Measurements from ENCODE around the gene CHN1.

The CHN1 gene

GRCh38 chr2:174768557-174768956 is 236.6 kb downstream of the CHN1 start:
- no peak for DNase-seq (ENCODE audit: low read depth in 3 of 3)

- no peak for DNase-seq (ENCODE audit: low read depth in 3 of 3)
These were observed 238.9 kb downstream of the CHN1 start for GRCh38 chr2:174766271-174766670.

DNA sequence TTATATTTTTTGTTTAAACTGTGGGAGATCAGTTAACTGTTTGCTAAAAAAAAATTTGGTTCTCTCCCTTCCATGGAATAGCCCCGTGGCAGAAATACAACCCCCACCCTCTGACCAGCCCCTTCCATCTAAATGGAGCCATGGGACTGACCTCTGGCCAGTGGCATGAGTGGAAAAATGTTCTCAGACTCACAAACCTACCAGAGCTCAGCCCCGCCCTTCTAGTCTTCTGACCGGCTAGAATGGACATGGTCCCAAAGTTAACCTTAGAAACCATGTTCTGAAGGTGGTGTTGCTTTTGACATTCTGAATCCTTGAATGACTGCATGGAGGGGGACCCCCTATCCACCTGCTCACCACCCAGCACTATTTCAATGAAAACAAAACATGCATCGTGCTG is 239.6 kb downstream of the CHN1 start:
- DNase-seq (ENCODE audit: low read depth in 3 of 3) = no peak

DNA sequence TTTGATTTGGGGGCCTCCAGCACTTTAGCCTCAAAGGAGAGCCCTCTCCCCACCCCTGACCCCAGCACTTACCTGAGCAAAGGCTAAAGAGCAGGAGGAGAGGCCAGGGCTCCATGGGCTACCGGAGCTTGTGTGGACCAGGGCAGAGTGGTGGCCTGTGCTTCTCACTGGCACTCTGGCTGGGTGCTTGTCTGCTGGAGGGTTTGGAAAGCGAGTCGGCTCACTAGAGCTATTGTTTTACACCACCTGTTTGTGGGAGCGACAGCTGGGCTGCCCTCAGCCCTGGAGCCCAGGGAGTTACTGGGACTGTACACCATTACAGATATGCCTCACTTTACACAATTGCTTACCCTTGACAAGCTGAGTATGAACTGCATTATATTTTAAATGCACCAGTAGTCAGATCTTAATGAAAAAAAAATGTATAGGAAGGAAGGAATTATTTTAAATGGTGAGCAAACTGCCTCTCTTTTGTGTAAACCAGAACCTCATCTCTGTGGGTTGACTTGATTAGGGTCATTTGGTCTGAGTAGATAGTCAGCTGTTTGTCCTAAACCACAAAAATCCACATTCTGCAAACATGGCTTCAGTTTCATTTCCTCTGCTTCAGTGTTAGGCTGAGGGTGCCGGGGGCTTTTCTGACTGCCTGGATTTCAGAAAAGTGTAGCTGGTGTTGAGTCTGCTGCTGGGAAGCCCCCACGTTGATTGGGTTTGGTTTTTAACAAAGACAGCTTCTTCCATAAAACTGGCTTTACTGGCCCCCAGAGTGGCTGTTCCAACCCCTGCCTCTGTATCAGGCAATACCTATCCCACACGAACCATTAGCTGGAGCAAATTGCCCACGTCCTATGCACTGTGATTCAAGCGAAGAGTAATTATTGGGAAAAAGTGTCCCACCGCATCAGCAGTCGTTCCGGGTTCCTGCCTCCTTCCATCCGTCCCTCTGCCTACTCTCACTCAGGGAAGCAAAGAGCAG is 240.6 kb downstream of the CHN1 start, which contains the start of gene CHRNA1:
TSS of gene CHRNA1 (minus strand) at position 193 of the 976 bp plus-strand sequence. CDS start at position 115, 78 bp downstream.
- no peak for DNase-seq (ENCODE audit: low read depth in 3 of 3)

- no peak for DNase-seq (ENCODE audit: low read depth in 3 of 3)
These were observed 241.4 kb downstream of the CHN1 start for GRCh38 chr2:174763780-174764179.

DNA sequence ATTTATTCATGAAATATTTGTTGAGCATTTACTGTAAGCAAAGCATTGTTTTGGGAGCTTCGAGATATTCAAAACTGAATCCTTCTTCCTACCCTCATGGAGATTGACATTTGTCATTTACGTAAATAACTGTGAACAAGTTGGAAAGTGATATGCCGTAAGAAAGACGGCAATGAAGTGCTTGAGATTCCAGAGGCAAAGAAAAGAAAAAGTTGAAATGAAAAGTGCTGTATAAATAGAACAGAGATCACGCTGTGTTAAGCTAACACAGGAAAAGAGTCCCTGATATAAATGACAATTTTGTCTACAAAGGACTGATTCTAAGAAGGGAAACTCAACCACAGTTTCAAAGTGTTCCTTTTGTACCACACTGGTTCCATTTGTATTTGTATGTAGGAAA is 242.7 kb downstream of the CHN1 start:
- no peak for DNase-seq (ENCODE audit: low read depth in 3 of 3)

- no peak for DNase-seq (ENCODE audit: low read depth in 3 of 3)
These were observed 243.3 kb downstream of the CHN1 start for GRCh38 chr2:174761837-174762236.

GRCh38 chr2:174760845-174761473 is 244.2 kb downstream of the CHN1 start:
- DNase-seq (ENCODE audit: low read depth in 3 of 3) = no peak

DNA sequence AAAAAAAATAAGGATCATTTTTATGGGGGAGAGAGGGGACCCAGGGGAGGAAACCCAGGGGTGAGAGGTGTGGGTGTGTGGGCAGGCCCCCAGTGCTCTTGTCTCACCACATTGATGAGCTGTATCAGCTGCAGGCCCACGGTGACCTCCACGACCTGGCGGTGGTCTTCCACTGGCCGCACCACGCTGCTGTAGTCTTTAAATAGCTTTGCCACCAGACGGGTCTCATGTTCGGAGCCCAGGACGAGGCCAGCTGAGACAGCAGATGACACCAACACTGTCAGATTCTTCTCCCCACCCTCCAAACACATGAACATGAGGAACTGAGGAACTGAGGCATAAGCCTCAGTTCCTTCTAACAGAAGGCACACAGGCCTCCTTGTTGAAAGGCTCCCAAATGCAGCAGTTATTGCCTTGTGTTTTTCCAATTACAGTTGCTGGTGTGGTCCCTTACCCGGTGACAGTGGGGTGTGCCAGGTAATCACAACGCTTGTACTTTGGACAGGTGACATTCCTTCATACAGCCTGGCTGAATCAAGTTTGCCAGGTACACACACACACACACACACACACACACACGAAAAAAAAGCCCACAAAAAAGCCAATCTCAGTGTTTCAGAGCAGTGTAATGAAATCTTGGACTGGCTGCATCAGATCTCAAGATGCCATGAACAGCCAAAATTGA is 245.7 kb downstream of the CHN1 start:
- no peak for DNase-seq (ENCODE audit: low read depth in 3 of 3)

- DNase-seq (ENCODE audit: low read depth in 3 of 3) = no peak
These were observed 248.4 kb downstream of the CHN1 start for GRCh38 chr2:174756743-174757142.

DNA sequence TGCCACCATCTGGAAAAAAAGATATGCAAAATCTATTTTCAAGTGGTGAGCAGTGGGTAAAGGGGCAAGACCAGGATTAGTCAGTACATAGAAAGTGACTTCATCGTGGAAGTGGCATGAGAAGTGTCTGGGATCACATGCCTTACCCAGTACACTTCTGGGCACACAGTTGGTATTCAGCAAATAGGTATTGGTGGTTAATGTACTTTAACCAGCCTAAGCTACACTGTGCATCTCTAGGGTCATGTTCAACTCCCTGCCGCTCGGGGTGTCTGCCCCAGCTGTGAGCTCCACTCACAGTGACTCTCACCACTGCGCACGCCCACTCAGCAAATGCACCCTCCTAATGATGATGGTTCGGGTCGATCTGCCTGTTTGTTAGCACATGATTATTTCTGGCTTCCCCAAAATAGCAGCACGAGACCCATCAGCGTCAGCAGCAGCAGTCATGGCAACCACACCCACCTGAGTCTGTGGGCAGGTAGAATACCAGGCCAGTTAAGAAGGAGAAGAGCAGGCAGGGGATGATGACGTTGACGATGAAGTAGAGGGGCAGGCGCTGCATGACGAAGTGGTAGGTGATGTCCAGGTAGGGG is 252.0 kb downstream of the CHN1 start:
- no peak for DNase-seq (ENCODE audit: low read depth in 3 of 3)

DNA sequence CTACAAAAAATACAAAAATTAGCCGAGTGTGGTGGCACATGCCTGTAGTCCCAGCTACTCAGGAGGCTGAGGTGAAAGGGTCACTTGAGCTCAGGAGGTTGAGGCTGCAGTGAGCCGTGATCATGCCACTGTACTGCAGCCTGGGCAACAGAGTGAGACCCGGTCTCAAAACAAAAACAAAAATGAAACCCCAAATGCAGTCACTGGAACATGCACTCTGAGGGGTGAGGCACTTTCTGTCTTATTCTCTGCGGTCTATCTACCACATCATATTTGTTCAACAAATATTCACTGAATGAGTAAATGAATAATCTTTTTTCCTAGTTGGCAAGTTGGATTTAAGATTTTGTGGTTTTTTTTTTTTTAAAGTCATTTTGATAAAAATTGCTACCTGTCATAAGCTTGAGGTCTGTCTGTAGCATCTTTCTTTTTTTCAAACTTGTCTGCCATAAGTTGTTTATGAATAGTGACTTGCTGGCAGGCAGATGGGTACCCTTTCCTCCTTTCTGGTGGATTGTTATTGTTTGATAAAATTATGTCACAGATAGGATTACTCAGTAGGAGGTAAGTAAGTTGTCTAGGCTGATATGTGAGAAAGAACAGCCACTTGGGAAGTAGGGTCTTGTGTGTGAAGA is 252.7 kb downstream of the CHN1 start:
- DNase-seq (ENCODE audit: low read depth in 3 of 3) = no peak

DNA sequence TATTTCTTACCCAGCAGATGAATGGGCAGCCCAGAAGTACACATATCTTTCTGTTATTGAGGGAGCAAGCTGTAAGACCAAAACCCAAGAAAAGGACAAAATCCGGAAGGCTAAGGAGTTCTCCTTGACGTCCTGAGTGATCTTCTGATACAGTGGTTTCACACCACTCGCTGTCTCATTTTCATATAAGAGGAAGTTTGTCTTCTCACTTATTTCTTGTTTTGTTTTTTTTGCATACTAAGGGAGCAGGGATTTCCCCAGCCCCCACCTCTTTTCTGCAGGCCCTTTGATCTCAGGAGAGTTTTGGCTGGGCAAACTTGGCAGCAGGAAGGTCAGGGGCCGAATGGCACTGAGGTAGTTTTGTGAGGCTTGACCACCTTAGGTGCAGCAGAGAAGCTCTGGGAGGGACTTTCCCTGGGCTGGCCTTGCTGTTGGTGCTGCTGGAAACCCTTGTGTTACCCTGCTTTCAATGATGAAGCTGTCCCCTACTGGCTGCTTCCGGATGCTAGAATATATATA is 254.2 kb downstream of the CHN1 start:
- DNase-seq (ENCODE audit: low read depth in 3 of 3) = peak in 1 of 3 donors; percentile 36

DNA sequence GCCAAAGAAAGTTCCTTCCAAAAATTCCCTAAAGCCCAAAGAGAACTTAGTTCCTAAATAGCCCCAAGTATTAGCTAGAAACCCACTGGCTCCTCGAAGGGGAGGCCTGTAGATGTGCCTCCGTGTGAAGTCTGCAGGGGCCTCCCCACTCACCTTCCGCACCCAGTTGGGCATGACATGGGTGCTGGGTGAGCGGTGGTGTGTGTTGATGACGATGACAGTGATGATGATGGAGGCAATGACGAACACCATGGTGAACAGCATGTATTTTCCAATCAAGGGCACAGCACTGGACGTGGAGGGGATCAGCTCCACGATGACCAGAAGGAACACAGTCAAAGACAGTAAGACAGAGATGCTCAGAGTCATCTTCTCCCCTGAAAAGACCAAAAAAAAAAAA is 255.4 kb downstream of the CHN1 start:
- DNase-seq (ENCODE audit: low read depth in 3 of 3) = no peak

GRCh38 chr2:174748948-174749347 is 256.2 kb downstream of the CHN1 start:
- DNase-seq (ENCODE audit: low read depth in 3 of 3) = peak; percentile 45 to 66 (median 57)

All from stimulated activated CD4-positive, alpha-beta T cell treated with anti-CD3 and anti-CD28 coated beads, TNF-alpha, amount 100 ng/mL, for 48 hours (primary cell).